SK-N-DZ (cell line): Measurements from ENCODE around the gene TMEM82. TPM values are rescaled to one million over a fixed set of nuclear protein-coding genes. Genes with fewer than 3 reads are reported as not detected.
"Not testable (repeated sequence)": the region's sequence is repeated elsewhere in the genome, so short reads cannot be mapped to it uniquely, and the experiment has no call there.

Experiments used
- DNase-seq: peaks from one replicate; pipeline ENCODE4 v3.0.0-alpha.2; 2015; ENCODE audit warnings: low spot score
- polyA plus RNA-seq, 2 experiments: library from polyadenylated mRNA; depleted of rRNA; stranded (reverse); fragments of >200 nt; gene quantifications; 2 replicates each; pipeline ENCODE4 v1.2.3, GENCODE V29; 2014

The TMEM82 gene
- not detected in 2 replicates for polyA plus RNA-seq (2014; cell fraction: cytosol; rRNA removed)
- not detected in 2 replicates for polyA plus RNA-seq (2014; cell fraction: nucleus; rRNA removed)

DNA sequence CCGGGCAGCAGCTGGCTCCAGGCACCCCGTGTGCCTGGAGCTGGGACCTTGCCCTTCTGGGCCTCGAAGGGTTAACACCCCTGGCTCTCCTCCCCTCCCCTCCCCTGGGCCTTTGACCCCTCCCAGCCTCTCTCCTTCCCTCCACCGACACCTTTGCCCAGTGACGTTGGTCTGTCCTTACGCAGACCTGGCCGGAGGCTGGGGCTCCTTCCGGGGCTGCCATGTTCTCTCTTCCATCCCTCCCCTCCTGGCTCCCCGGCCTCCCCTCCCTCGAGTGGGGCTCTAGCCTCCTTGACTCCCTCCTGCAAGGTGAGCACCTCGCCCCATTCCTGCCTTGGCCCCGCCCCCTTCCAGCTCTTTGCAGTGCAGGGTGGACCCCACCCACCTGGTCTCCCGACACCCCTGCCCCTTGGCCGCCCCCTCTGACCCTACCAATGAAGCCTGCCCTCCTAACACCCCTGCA lies at the start of gene TMEM82:
TMEM82 (plus strand) TSS at position 161 of the 463 bp plus-strand sequence; CDS start at position 222, 61 bp downstream.
- DNase-seq, result no peak

DNA sequence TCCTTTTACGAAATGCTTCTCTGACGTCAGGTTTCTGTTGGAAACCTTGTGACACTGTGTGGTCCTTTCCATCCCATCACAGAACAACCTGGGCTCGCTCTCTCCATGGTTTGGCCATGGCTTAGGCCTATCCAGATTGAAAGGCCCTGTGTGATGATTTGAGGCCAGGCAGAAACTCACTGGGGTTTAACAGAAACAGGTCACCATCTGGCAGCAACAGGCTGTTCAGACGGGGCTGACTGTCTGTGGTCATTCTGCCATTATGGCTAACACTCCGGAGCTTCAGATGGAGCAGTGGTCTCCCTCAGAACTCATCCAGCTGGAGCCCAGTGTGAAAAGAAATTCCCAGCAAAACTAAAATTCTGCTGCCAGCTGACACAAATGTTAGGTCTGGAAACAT lies 48.9 kb upstream of the TMEM82 start:
- no peak for DNase-seq

DNA sequence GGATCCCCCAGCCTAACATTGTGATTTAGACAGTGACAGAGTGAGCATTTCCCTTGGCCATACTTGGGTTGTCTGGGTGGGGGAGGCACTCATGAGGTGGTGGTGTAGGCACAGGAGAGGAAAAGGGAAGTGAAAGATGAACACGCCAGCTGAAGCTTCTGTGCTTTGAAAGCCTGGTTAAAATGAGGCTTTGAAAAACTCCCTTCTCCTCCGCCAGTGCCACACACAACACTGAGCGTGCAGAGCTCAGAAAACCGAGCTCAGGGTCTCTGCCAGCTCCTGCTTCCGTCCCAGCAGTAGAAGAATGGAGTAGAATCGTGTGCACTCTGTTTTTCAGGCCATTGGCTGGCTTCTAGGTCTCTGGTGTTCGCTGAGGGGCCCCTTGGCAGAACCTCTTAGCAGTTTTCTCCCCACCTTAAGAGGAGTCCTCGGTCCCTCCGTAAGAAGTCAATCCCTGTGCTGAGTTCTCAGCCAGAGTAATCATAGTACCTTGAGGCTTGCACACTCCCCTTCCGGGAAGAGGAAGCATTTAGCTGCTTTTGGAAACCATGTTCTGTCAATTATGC lies 45.3 kb upstream of the TMEM82 start:
- DNase-seq, result no peak

DNA sequence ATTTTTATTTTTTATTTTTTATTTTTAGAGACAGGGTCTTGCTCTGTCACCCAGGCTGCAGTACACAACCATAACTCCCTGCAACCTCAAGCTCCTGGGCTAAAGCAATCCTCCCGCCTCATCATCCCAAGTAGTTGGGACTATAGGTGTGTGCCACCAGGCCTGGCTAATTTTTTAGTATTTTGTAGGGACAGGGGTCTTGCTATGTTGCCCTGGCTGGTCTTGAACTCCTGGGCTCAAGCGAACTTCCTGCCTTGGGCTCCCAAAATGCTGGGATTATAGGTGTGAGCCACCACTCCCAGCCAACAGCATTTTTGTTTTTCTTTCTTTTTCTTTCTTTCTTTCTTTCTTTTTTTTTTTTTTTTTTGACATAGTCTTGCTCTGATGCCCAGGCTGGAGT lies 44.1 kb upstream of the TMEM82 start:
- DNase-seq, result no peak

DNA sequence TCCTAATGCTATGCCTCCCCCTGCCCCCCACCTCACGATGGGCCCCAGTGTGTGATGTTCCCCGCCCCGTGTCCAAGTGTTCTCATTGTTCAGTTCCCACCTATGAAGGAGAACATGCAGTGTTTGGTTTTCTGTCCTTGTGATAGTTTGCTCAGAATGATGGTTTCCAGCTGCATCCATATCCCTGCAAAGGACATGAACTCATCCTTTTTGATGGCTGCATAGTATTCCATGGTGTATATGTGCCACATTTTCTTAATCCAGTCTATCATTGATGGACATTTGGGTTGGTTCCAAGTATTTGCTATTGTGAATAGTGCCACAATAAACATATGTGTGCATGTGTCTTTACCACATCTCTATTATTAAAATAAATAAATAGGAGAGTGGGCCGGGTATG lies 43.0 kb upstream of the TMEM82 start:
- DNase-seq, result not testable (repeated sequence)

DNA sequence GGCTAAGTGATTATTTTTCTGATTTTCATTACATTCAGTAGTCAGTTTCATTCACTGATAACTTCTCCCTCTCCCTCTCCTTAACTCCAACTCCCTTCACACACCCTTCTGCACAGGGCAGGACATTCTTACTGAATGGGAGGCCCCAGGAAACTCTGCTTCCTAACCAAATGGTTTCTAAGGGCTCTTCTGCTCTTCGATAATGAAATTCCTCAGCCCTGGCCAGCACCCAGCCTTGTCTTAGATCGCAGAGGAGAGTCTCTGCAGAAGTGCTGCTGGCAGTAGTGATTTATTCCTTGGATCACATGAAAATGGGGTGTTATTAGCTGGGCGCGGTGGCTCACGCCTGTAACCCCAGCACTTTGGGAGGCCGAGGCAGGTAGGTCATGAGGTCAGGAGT lies 41.8 kb upstream of the TMEM82 start:
- DNase-seq, result no peak

DNA sequence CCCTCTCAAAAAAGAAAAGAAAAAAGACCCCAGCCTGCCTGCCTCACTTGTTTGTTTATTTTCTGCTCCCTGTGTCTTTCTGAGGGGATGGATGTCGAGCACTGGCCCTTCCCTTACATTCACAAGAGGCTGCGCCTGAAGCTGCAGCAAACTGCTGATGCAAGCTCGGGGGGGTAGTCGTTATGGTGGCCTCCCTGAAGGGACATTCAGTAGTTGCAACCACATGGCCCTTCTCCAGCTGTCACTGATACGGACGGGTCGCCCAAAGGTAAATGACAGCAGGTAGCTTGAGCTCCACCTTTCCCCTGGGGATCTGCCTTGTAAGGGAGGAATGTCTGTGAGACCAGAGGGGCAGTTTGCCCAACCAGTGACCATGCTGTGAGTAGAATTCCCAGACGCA lies 40.5 kb upstream of the TMEM82 start:
- no peak for DNase-seq

DNA sequence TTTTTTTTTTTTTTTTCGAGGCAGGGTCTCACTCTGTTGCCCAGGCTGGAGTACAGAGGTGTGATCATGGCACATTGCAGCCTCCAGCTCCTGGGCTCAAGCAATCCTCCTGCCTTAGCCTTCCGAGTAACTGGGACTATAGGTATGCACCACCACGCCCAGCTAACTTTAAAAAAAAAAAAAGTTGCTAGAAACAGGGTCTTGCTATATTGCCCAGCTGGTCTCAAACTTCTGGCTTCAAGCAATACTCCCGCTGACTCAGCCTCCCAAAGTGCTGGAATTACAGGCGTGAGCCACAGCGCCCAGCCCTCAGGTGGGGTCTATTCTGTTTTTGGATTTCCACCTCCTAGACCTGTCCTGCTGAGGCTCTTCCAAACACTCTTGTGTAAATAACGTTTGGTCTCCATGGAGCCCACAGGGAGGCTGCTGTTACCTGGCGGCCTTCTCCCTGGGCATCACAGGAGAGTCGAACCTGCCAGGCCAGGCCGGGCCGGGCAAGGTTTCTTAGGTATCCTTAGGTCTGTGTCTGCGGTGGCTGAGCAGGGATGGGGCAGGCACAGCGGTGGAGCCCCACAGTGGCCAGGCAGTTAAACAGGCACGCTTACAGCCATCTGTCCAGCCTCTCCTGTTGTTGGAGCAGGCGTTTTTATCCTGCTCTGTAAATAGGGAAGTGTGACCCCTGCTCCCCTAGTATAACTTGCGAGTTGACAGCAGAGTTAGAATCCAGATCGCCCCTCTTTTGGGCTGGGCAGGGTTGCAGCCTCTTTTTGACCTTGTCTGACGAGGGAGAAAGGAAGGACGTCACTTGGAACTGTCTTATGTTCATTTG lies 39.4 kb upstream of the TMEM82 start:
- DNase-seq, result no peak

DNA sequence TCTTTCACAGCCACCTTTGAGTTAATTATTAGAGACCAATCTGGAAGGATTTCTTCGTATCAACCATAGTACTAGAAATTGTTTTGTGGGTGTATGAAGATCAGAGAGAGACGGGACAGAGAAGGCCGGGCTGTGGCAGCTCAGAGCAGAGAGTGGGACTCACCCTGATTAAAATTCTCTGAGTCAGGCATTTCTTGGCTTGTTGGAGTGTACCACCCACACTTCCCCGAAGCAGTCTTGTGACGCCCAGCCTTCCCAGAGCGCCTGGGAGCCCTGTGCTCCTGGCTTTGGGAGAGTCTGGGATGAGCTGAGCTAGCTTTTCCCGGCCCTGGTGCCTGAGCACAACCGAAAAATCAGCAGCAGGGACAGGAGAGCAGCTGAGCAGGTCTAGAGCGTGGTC lies 38.7 kb upstream of the TMEM82 start:
- no peak for DNase-seq

DNA sequence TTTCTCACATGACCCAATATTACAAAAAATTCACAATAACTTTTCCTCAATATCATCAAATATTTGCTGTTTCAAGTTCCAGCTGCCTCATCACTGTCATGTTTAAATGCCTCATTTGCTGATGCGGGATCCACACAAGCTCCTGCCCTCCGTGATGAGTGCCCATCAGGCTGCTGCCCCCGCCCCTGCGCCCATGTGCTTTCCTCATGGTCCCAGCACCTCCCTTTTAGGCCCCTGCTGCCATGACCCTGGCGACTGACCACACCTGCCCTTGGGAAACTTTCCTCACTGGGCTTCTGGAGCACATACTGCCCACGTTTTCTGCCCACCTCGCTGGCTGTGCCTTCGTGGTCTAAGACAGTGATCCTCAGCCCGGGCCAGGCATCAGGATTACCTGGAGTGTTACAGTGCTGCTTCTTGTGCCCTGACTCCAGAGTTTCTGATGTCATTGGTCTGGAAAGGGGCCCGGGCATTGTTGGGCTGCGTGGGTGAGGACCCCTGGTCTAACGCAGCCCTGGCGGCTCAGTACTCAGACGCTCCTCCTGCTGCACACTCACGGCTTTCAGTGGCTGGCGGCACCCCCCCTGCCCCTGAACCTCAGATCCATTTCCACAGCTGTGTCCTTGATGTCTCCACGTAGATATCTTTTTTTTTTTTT lies 37.6 kb upstream of the TMEM82 start:
- DNase-seq, result no peak

DNA sequence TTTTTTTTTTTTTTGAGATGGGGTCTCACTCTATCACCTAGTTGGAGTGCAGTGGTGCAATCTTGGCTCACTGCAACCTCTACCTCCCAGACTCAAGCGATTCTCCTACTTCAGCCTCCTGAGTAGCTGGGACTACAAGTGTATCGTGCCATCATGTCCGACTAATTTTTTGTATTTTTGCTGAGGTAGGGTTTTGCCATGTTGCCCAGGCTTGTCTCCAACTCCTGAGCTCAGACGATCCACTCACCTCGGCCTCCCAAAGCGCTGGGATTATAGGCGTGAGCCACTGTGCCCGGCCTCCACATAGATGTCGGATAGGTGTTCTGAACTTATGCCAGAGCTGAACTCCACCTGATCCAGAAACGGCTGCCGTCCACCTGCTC lies 37.1 kb upstream of the TMEM82 start:
- no peak for DNase-seq

DNA sequence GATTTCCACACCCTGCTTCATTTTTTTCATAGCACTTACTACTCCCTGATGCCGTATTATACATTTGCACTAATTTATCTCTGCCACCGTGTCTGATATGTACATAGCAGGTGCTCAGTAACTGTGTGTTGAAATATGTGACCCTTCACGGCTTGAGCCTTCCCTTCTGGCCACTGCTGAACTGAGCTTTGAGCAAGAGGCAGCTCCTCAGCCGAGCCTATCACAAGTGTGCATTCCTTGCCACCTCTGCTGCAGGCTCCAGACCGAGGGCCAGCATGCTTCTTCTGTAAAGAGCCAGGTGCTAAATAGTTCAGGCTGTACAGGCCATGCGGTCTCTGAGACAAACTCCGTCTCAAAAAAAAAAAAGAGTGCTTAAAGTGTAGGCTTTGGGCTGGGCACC lies 35.5 kb upstream of the TMEM82 start:
- DNase-seq, result no peak

DNA sequence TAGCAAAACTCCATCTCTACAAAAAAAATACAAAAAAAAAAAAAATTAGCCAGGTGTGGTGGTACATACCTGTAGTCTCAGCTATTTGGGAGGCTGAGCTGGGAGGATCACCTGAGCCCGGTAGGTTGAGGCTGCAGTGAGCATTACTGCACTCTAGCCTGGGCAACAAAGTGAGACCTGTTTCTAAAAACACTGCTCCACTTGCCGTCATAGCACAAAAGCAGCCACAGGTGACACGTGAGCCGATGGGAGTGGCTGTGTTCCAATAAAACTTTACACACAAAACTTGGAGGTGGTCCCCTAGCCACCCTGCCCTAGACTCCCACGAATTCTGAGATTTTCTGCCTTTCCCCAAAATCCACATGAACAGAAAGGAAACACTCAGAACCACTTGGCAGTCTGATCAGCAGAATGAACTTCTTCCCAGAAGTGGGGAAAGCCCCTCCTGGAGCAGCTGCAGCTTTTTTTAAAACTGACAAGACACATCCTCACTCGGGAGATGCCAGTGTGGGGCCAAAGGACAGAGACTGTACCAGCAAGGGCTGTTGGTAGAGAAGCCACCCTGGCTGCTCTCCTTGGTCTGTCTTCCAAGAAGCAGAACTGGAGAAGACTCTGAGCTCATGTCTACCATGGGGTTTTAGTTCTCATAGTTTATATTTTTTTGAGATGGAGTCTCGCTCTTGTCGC lies 34.9 kb upstream of the TMEM82 start:
- no peak for DNase-seq

DNA sequence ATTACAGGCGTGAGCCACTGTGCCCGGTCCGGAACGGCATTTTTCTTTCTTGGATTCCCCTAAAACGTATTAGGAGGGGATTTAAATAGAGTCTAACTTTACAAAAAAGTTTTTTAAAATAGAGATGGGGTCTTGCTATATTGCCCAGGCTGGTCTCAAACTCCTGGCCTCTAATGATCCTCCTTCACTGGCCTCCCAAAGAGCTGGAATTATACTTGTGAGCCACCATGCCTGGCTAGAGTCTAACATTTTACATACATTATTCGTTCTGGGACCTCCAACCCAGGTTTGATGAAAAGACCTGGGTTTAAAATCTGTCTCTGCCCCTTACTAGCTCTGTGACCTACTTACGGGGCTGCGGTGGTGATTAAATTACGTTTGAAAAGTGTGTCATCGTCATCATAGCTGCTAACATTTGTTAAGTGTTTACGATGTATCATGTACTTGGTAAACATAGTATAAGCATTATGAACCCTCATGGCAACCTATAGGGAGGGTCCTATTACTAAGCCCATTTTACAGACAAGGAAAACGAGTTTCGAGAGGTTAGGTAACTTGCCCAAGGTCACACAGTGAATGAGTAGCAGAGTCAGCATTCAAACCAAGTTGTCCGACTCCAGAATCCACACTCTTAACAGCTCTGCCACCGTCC lies 33.7 kb upstream of the TMEM82 start:
- DNase-seq, result no peak

DNA sequence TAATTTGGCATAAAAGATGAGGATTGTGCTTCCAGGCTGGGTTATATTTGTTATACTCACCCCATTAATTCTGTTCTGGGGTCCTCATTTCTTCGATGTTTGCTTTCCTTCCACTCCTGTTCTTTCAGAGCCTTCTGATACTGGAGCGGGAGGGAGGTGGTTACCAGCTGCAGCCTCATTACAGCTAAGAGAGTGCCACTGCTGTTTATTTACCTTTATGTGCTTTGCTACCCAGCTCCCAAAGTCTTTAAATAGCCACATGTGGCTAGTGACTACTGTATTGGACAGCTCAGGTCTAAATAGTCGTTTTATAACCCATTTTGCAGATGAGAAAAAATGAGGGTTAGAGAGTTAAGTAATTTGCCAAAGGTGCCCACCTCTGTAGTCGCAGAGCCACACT lies 33.1 kb upstream of the TMEM82 start:
- DNase-seq, result no peak

DNA sequence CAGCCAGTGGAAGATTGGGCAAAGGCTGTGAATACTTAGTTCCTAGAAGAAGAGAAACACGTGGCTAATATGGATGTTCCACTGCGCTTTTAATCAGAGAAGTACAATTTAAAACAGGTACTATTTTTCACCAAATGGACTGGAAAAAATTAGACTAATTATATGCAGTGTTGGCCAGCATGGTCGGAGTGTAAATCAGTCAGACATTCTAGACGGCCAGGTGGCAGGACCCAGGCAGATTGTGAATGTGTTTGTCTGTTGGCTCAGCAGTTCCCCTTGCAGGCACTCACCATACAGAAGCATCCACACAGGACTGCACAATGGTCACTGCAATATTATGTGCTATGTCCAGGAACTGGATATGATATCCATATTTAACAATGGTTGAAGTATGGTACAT lies 30.1 kb upstream of the TMEM82 start:
- no peak for DNase-seq

DNA sequence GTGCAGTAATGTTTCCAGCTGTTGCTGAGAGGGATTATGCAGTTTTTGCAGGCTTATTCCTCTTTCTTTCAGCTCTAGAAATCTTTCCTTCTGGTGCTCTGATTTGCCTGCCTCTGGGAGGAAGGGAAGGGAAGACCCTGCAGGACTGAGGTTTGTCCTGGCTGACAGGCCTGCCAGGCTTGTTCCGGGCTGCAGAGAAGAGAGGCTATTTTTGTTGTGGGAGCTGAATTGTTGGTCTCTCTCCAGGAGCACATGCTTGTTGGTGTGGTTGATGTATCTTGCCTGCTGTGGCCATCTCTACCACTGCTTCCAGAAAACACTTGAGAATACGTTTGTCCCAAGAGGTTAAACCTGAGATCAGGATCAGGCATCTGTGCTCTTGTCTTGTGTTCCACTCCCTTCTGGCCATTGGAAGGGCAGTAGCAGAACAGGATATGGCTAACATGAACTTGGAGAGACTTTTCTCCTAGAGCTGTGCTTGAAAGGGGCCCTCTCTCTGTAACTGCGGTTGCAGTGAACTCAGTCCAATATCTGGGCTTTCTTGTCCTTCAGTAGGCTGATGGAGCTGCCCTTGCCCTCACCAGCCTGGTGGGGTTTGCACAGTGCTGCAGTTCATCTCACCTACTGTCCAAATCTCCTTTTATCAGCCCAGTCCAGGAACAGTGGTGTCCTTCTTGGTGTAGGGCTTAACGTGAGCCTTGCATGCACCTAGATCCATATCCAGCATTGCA lies 27.7 kb upstream of the TMEM82 start:
- DNase-seq, result no peak

DNA sequence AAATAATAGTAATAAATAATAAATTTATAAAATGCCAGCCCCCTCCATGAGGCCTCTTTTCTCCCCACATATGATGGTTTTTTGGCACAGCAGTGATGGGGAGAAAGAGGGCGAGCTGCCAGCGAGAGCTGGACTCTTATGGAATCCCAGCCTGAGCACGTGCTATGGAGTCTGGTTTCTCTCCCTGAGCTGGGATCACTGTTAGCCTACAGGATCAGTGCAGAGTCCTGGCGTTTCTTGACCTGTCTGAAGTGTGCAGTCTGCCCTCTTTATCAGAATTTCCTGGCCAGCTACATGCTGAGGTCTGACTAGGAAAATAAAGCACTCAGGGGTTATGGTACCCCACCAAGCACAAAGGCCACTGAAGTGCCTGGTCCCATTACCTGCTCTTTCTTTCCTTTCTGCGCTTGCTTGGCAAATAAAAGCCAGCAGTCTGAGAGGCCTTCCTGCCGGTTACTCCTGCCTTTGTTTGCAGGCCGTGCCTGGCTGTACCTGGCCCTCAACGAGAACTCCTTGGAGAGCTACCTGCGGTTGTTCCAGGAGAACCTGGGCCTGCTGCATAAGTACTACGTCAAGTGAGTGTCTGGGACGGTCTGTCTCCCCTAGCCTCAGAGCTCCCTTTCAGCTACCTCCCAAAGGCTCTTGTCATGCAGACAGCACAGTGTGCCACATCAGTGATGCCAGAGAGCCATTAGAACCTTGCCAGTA lies 24.7 kb upstream of the TMEM82 start:
- DNase-seq, result no peak

DNA sequence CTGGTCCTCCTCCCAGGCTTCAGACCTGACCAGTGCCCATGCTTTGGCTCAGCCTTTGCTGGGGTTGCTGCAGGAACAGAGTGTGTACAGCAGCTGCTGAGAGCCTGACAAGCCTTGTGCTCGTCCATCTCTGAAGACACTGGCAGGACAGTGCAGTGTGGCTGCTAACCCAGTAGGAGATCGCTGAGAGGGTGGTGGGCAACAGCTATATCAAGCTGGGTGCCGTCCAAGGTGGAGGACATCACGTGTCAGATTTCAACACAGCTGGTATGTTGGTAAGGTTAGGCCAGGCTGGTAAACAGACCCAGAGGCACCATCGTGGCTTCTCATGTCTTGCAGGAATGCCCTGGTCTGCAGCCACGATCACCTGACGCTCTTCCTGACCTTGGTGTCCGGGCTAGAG lies 24.1 kb upstream of the TMEM82 start:
- DNase-seq, result no peak
